ENCODE measurements around the gene PTGDS.
A peak's percentile ranks its signal among the peaks of the same experiment; 100 is the strongest.

GRCh38 chr9:136991993-136992818, 14.9 kb downstream of the PTGDS start, which contains the start of gene PAXX:
- TF ChIP-seq, protein P1, sequence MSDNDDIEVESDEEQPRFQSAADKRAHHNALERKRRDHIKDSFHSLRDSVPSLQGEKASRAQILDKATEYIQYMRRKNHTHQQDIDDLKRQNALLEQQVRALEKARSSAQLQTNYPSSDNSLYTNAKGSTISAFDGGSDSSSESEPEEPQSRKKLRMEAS (IDR thresholded peaks at IDR 0.05), result no peak
- no peak for TF ChIP-seq CTCF (IDR thresholded peaks at IDR 0.05; ENCODE audit: low read depth, low read length, missing input control)
- no peak for TF ChIP-seq NR2F2 (IDR thresholded peaks at IDR 0.05)
- TF ChIP-seq RAD21 (IDR thresholded peaks at IDR 0.05), result no peak
- TF ChIP-seq, protein P2, sequence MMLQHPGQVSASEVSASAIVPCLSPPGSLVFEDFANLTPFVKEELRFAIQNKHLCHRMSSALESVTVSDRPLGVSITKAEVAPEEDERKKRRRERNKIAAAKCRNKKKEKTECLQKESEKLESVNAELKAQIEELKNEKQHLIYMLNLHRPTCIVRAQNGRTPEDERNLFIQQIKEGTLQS (IDR thresholded peaks at IDR 0.05), result no peak
- peak in 1 of 2 donors; percentile 36 for TF ChIP-seq GABPA (IDR thresholded peaks at IDR 0.05 in 1 of 2, conservative IDR thresholded peaks at IDR 0.05 in 1 of 2)
- no peak for TF ChIP-seq REST (IDR thresholded peaks at IDR 0.05)
- no peak for TF ChIP-seq TAF1 (conservative IDR thresholded peaks at IDR 0.05)
- TF ChIP-seq RXRA (IDR thresholded peaks at IDR 0.05), result no peak
